ENCODE data around the gene VTN. TPM values are rescaled to one million over a fixed set of nuclear protein-coding genes. Genes with fewer than 3 reads are reported as not detected.

Gene VTN
- total and polyA plus RNA-seq, 4 donors, result 0.63 to 4.3 (median 2.0) TPM

GRCh38 chr17:28318759-28319597 lies 51.1 kb downstream of the VTN start, which contains the start of gene TMEM97:
TMEM97 (plus strand) TSS chr17:28319200; CDS start chr17:28319240, 40 bp downstream.
- no peaks in the 10 kb centered on the region for H3K27me3 ChIP-seq (ENCODE audit: control insufficient read depth in 1 of 2, insufficient read depth in 2 of 2, low read length in 1 of 2)
- H3K4me3 ChIP-seq (ENCODE audit: low read length in 2 of 2), result peak within 1 kb of the TSS; percentile 23 to 39
- peak; percentile 99 for ATAC-seq (ENCODE audit: low FRiP score)
- intact Hi-C loops (cut with DNase I), result loop anchor here in 1 of 2 donors (2.0 kb wide), 1 partner anchor 16 kb away; the partner anchor contains the start of genes IFT20 and TNFAIP1
- no peaks in the 10 kb centered on the region for H3K4me1 ChIP-seq (ENCODE audit: control insufficient read depth in 1 of 2, insufficient read depth in 2 of 2, low read length in 2 of 2)
- H3K27ac ChIP-seq (ENCODE audit: low read depth in 1 of 2, low read length in 2 of 2), result peak within 1 kb of the TSS in 1 of 2 donors; percentile 25
- peak; percentile 96 to 98 for DNase-seq
- no peaks in the 10 kb centered on the region for H3K9me3 ChIP-seq (ENCODE audit: control insufficient read depth, low read length)
- WGBS, 2 donors, result 0 to 1% methylated on average over 63 to 72 of the region's 72 CpGs
- H3K36me3 ChIP-seq (ENCODE audit: control insufficient read depth in 1 of 2, insufficient read depth in 2 of 2, low read length in 1 of 2), result no peaks in the 10 kb centered on the region

- peak in 1 of 2 donors; percentile 74 for DNase-seq
- Histone ChIP-seq H3K9me3 (ENCODE audit: control insufficient read depth, low read length) (no peaks in the 10 kb centered on the region), H3K27me3 (ENCODE audit: control insufficient read depth in 1 of 2, insufficient read depth in 2 of 2, low read length in 1 of 2) (no peaks in the 10 kb centered on the region), H3K27ac (ENCODE audit: low read depth in 1 of 2, low read length in 2 of 2) (no peak overlapping the region), H3K36me3 (ENCODE audit: control insufficient read depth in 1 of 2, insufficient read depth in 2 of 2, low read length in 1 of 2) (no peaks in the 10 kb centered on the region), H3K4me3 (ENCODE audit: low read length in 2 of 2) (peak overlapping the region; percentile 3 to 20), H3K4me1 (ENCODE audit: control insufficient read depth in 1 of 2, insufficient read depth in 2 of 2, low read length in 2 of 2) (no peaks in the 10 kb centered on the region)
- WGBS, 2 donors, result 10% methylated on average over 40 of the region's 40 CpGs
- ATAC-seq (ENCODE audit: low FRiP score), result peak; percentile 2
- intact Hi-C loops (cut with DNase I), result loop anchor here in 1 of 2 donors (2.0 kb wide), 1 partner anchor 17 kb away; the partner anchor contains the start of genes IFT20 and TNFAIP1
Observed at GRCh38 chr17:28317966-28318758, 51.9 kb downstream of the VTN start.

Small RNA genes within 50 kb of the gene (microRNA-seq; reads per million reads assigned to microRNA genes)
- gene MIR4723, result 0 to 7.2 reads per million in 2 donors

Other genes starting within 250 kb of the VTN start
- gene TMEM97, start 51.1 kb downstream of the VTN start, total RNA-seq, result 1 to 10 TPM; 2.5 to 4.1 TPM
- 1 to 10 TPM; 1.5 to 1.8 TPM for gene TMEM97, start 51.1 kb downstream of the VTN start, polyA plus RNA-seq
- gene IFT20, start 34.8 kb downstream of the VTN start, total RNA-seq, result 10 to 100 TPM; 34.5 to 37.2 TPM
- 10 to 100 TPM; 70.7 to 74.3 TPM for gene IFT20, start 34.8 kb downstream of the VTN start, polyA plus RNA-seq
- 10 to 100 TPM; 51.1 to 68.9 TPM for gene TNFAIP1, start 34.5 kb downstream of the VTN start, total RNA-seq
- 10 to 100 TPM; 11.7 to 16.2 TPM for gene TNFAIP1, start 34.5 kb downstream of the VTN start, polyA plus RNA-seq
- 10 to 100 TPM; 40.1 to 42.5 TPM for gene POLDIP2, start 12.8 kb downstream of the VTN start, total RNA-seq
- gene POLDIP2, start 12.8 kb downstream of the VTN start, polyA plus RNA-seq, result 10 to 100 TPM; 36.6 to 41.4 TPM
- gene SEBOX, start 5.1 kb downstream of the VTN start, total RNA-seq, result not detected
- not detected for gene SEBOX, start 5.1 kb downstream of the VTN start, polyA plus RNA-seq
- 10 to 100 TPM; 14.5 to 20.3 TPM for gene SARM1, start 1.4 kb upstream of the VTN start, total RNA-seq
- 10 to 100 TPM in 1 of 2 donors, 1 to 10 TPM in 1; 4.9 to 10.3 TPM for gene SARM1, start 1.4 kb upstream of the VTN start, polyA plus RNA-seq
- 10 to 100 TPM in 1 of 2 donors, 1 to 10 TPM in 1; 6.4 to 16.7 TPM for gene SLC46A1, start 35.9 kb upstream of the VTN start, total RNA-seq
- 10 to 100 TPM in 1 of 2 donors, 1 to 10 TPM in 1; 4.4 to 10.5 TPM for gene SLC46A1, start 35.9 kb upstream of the VTN start, polyA plus RNA-seq
- not detected for gene SLC13A2, start 103.3 kb upstream of the VTN start, total RNA-seq
- 10 to 100 TPM in 1 of 2 donors, not detected in 1; 23.8 TPM for gene SLC13A2, start 103.3 kb upstream of the VTN start, polyA plus RNA-seq
- gene FOXN1, start 136.0 kb upstream of the VTN start, total RNA-seq, result not detected
- gene FOXN1, start 136.0 kb upstream of the VTN start, polyA plus RNA-seq, result not detected
- gene UNC119, start 182.3 kb upstream of the VTN start, total RNA-seq, result 10 to 100 TPM; 17.4 to 25.7 TPM
- gene UNC119, start 182.3 kb upstream of the VTN start, polyA plus RNA-seq, result 10 to 100 TPM; 18.7 to 36.6 TPM
- 10 to 100 TPM; 33.5 to 38.7 TPM for gene PIGS, start 201.2 kb upstream of the VTN start, total RNA-seq
- gene PIGS, start 201.2 kb upstream of the VTN start, polyA plus RNA-seq, result 10 to 100 TPM; 21.8 to 37.7 TPM
- 10 to 100 TPM; 22.1 to 27.1 TPM for gene ALDOC, start 206.6 kb upstream of the VTN start, total RNA-seq
- 10 to 100 TPM; 15.4 to 30.4 TPM for gene ALDOC, start 206.6 kb upstream of the VTN start, polyA plus RNA-seq
- gene SPAG5, start 228.7 kb upstream of the VTN start, total RNA-seq, result 1 to 10 TPM; 2.2 to 3.6 TPM
- gene SPAG5, start 228.7 kb upstream of the VTN start, polyA plus RNA-seq, result 1 to 10 TPM; 1.6 to 4.3 TPM
- 10 to 100 TPM in 1 of 2 donors, 1 to 10 TPM in 1; 6.3 to 15.7 TPM for gene RSKR, start 243.9 kb upstream of the VTN start, total RNA-seq
- gene RSKR, start 243.9 kb upstream of the VTN start, polyA plus RNA-seq, result 1 to 10 TPM in 1 of 2 donors, under 1 TPM in 1; 0.13 to 3.0 TPM

All from aorta (tissue), 5 donors.